CD4-positive, alpha-beta memory T cell (primary cell): ENCODE measurements around the gene AGAP1. TPM values are rescaled to one million over a fixed set of nuclear protein-coding genes. Genes with fewer than 3 reads are reported as not detected.
A peak's percentile ranks its signal among the peaks of the same experiment; 100 is the strongest.

Source experiments
- CTCF ChIA-PET: fragments of 350-600 bp; sonication (Branson Sonifier 250); formaldehyde crosslinking; loops from one replicate; lab custom pipeline; 2021; ENCODE audit warnings: inconsistent platforms; ENCODE audit not compliant: partially characterized antibody; lab: Charles Lee
- POLR2A ChIA-PET: fragments of 350-600 bp; sonication (Branson Sonifier 250); formaldehyde crosslinking; loops from one replicate; lab custom pipeline; 2021; ENCODE audit not compliant: partially characterized antibody; lab: Charles Lee
- DNase-seq, 5 donors: peaks; one replicate each; pipeline versions ENCODE4 v3.0.0 to v3.0.0-alpha.2; 2020 to 2022; ENCODE audit warnings: mixed read lengths in 1 of 5
- H3K27ac ChIP-seq: one replicate; pipeline ENCODE4 v1.7.0; 2013; ENCODE audit warnings: low read depth, low read length
- H3K27me3 ChIP-seq: 2 replicates; pipeline ENCODE4 v1.7.0; 2013; ENCODE audit warnings: mild to moderate bottlenecking, low read length, moderate library complexity; ENCODE audit not compliant: insufficient read depth
- H3K36me3 ChIP-seq: 2 replicates; pipeline ENCODE4 v1.7.0; 2013; ENCODE audit warnings: mild to moderate bottlenecking, low read length, moderate library complexity; ENCODE audit not compliant: insufficient read depth
- H3K4me1 ChIP-seq: 2 replicates; pipeline ENCODE4 v1.7.0; 2013; ENCODE audit warnings: mild to moderate bottlenecking, low read length, moderate library complexity; ENCODE audit not compliant: insufficient read depth
- H3K4me3 ChIP-seq, 2 donors: one replicate each; pipeline ENCODE4 v1.7.0; 2013; ENCODE audit warnings: low read length in 2 of 2, mild to moderate bottlenecking in 1 of 2
- H3K9me3 ChIP-seq, 2 donors: one replicate each; pipeline ENCODE4 v1.7.0; 2013; ENCODE audit warnings: low read length in 2 of 2, control low read depth in 1 of 2; ENCODE audit not compliant: control insufficient read depth in 1 of 2
- H3K27ac Mint-ChIP-seq, 7 donors: one replicate each; pipeline ENCODE4 v1.8.0; 2020 to 2021; ENCODE audit warnings: mixed read lengths in 7 of 7, mild to moderate bottlenecking in 6 of 7, inconsistent platforms in 3 of 7, moderate library complexity in 3 of 7
- H3K27me3 Mint-ChIP-seq, 2 donors: one replicate each; pipeline ENCODE4 v1.8.0; 2020 to 2021; ENCODE audit warnings: mixed read lengths in 2 of 2
- H3K36me3 Mint-ChIP-seq, 2 donors: one replicate each; pipeline ENCODE4 v1.8.0; 2020 to 2021; ENCODE audit warnings: mixed read lengths in 2 of 2, inconsistent platforms in 1 of 2, mild to moderate bottlenecking in 1 of 2
- H3K4me1 Mint-ChIP-seq, 4 donors: one replicate each; pipeline ENCODE4 v1.8.0; 2020 to 2021; ENCODE audit warnings: mixed read lengths in 4 of 4, mild to moderate bottlenecking in 1 of 4
- H3K4me3 Mint-ChIP-seq, 8 donors: one replicate each; pipeline ENCODE4 v1.8.0; 2020 to 2021; ENCODE audit warnings: mixed read lengths in 8 of 8, mild to moderate bottlenecking in 7 of 8, moderate library complexity in 6 of 8, inconsistent platforms in 3 of 8
- H3K9me3 Mint-ChIP-seq, 8 donors: one replicate each; pipeline ENCODE4 v1.8.0; 2020 to 2021; ENCODE audit warnings: mixed read lengths in 8 of 8, mild to moderate bottlenecking in 5 of 8, inconsistent platforms in 3 of 8, moderate library complexity in 1 of 8
- intact Hi-C: fragments of 100-400 bp; cut with micrococcal nuclease; formaldehyde crosslinking; loops from one replicate; pipeline ENCODE4 v1.15.1; 2023
- polyA plus RNA-seq, 2 donors: library from polyadenylated mRNA; unstranded; fragments of 300-500 nt; fragmentation: Illumina TruSeq; gene quantifications; one replicate each; pipeline ENCODE4 v1.2.3, GENCODE V29; 2021
- total RNA-seq, 2 experiments: library from RNA; stranded (reverse); gene quantifications; one replicate each; pipeline ENCODE4 v1.2.3, GENCODE V29; 2021

AGAP1 gene
- total and polyA plus RNA-seq, 4 experiments from 2014 or later = 0.24 to 2.9 (median 1.9) TPM

DNA sequence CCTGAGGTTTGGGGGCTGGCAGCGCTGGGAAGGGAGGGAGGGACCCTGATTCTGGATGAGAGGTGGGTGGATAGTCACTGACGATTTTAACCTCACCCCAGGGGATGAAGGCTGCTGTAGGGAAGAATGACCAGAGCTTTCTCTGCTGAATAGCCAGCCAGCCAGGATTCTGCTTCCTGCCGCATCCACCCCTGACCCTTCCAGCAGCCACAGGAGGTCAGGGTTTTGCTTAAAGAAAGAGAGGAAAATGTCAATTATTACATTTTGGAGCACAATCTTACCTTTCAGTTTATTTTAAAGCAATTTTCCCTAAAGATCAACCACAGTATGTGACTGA is 456.6 kb downstream of the AGAP1 start:
- H3K4me3 Mint-ChIP-seq = no peak overlapping the region
- peaks cover 26% of the 10 kb centered on the region for H3K4me1 ChIP-seq
- DNase-seq = no peak
- intact Hi-C loops = no loop called here
- H3K27me3 ChIP-seq = no peaks in the 10 kb centered on the region
- peaks cover 0 to 4% (median 0%) of the 10 kb centered on the region in 8 donors for H3K9me3 Mint-ChIP-seq
- H3K4me1 Mint-ChIP-seq = peaks cover 10 to 22% (median 14%) of the 10 kb centered on the region in 4 donors
- H3K9me3 ChIP-seq = no peaks in the 10 kb centered on the region
- no peak overlapping the region for H3K27ac Mint-ChIP-seq
- CTCF ChIA-PET = interaction anchor here (0.6 to 1.6 kb wide), 2 partner anchors 14 to 45 kb away, joined by 3 to 4 read pairs; no protein-coding TSS in a partner anchor
- POLR2A ChIA-PET = no interaction called here
- H3K27ac ChIP-seq = no peak overlapping the region
- H3K27me3 Mint-ChIP-seq = peaks cover 7 to 19% of the 10 kb centered on the region in 2 donors
- H3K4me3 ChIP-seq = no peak overlapping the region
- H3K36me3 Mint-ChIP-seq = no peaks in the 10 kb centered on the region
- H3K36me3 ChIP-seq = no peaks in the 10 kb centered on the region

DNA sequence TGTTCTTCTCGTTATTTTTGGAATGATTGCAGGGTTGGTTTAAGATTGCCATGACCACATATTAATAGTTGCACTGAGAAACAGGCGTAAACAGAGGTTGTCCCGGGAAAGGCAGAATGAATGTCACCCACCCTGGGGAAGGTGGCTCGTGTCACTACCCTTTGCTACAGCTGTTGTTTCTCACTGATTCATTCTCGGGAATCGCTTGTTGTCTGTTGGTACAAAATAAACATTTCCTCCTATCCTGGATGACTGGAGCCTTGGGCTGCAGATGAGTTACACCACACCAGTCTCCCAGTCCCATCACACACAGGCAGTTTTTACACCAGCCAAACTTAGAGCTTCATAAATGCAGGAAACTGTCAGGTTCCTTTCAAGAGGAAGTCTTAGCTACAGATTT is 457.6 kb downstream of the AGAP1 start:
- Histone ChIP-seq H3K9me3 (no peaks in the 10 kb centered on the region), H3K4me3 (no peak overlapping the region), H3K27me3 (no peaks in the 10 kb centered on the region), H3K27ac (no peak overlapping the region), H3K4me1 (peaks cover 26% of the 10 kb centered on the region), H3K36me3 (no peaks in the 10 kb centered on the region)
- peaks cover 7 to 19% of the 10 kb centered on the region in 2 donors for H3K27me3 Mint-ChIP-seq
- peaks cover 0 to 2% (median 0%) of the 10 kb centered on the region in 8 donors for H3K9me3 Mint-ChIP-seq
- peaks cover 10 to 22% (median 14%) of the 10 kb centered on the region in 4 donors for H3K4me1 Mint-ChIP-seq
- intact Hi-C loops = no loop called here
- POLR2A ChIA-PET = no interaction called here
- peak overlapping the region in 3 of 7 donors; percentile 36 to 58 (median 57) for H3K27ac Mint-ChIP-seq
- CTCF ChIA-PET = no interaction called here
- H3K36me3 Mint-ChIP-seq = no peaks in the 10 kb centered on the region
- peak overlapping the region in 3 of 8 donors; percentile 15 to 42 (median 40) for H3K4me3 Mint-ChIP-seq
- no peak for DNase-seq

DNA sequence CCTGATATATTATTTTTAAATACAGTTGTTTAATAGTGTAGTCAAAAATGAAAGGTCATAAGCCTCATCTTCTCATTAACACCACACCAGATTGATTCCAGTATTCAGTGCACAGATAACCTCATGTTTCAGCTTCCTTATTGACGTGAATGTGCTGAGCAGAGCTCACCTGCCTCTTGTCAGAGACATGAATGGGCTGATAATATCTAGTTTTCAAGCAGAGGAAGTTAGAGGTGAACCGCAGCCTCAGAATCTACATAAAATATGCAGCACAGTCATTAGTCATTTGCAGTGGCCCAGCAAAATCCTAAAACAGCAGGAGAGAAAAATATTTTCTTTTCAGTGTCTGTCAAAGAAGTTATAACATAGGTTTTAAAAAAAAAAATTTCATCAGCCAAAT is 458.1 kb downstream of the AGAP1 start:
- peak overlapping the region in 3 of 7 donors; percentile 5 to 57 (median 13) for H3K27ac Mint-ChIP-seq
- peak; percentile 39 to 72 (median 54) for DNase-seq
- Histone ChIP-seq H3K27me3 (no peaks in the 10 kb centered on the region), H3K9me3 (no peaks in the 10 kb centered on the region), H3K36me3 (no peaks in the 10 kb centered on the region), H3K4me1 (peaks cover 26% of the 10 kb centered on the region), H3K4me3 (no peak overlapping the region), H3K27ac (no peak overlapping the region)
- peak overlapping the region in 1 of 8 donors; percentile 7 for H3K4me3 Mint-ChIP-seq
- H3K36me3 Mint-ChIP-seq = no peaks in the 10 kb centered on the region
- H3K4me1 Mint-ChIP-seq = peaks cover 10 to 22% (median 14%) of the 10 kb centered on the region in 4 donors
- CTCF ChIA-PET = no interaction called here
- H3K27me3 Mint-ChIP-seq = peaks cover 10 to 19% of the 10 kb centered on the region in 2 donors
- intact Hi-C loops = no loop called here
- H3K9me3 Mint-ChIP-seq = peaks cover 0 to 1% (median 0%) of the 10 kb centered on the region in 8 donors
- POLR2A ChIA-PET = no interaction called here

DNA sequence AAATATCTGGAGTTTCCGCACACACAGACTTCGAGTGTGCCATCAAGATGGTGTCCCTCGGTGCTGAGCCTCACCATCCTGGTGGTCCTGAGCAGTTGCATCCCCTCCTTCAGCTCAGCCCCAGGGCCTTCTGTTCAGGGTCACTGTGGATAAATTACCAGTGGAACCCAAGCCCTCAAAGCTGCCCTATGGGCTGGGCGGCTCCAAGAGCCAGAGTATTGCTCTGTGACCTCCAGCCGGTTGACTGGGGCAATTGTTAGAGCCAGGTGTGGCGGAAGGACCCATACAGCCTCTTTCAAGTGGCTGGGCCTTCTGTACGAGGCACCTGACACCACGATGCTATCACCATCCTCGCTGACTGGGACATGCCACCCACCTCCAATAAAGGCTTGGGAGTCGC is 458.9 kb downstream of the AGAP1 start:
- no peak overlapping the region for H3K4me3 Mint-ChIP-seq
- POLR2A ChIA-PET = no interaction called here
- no peaks in the 10 kb centered on the region for H3K36me3 Mint-ChIP-seq
- CTCF ChIA-PET = no interaction called here
- no peak overlapping the region for H3K27ac Mint-ChIP-seq
- no peak overlapping the region for H3K27ac ChIP-seq
- intact Hi-C loops = no loop called here
- H3K9me3 Mint-ChIP-seq = peaks cover 0 to 1% (median 0%) of the 10 kb centered on the region in 8 donors
- H3K4me1 Mint-ChIP-seq = peaks cover 10 to 22% (median 14%) of the 10 kb centered on the region in 4 donors
- no peaks in the 10 kb centered on the region for H3K27me3 ChIP-seq
- no peak overlapping the region for H3K4me3 ChIP-seq
- peaks cover 26% of the 10 kb centered on the region for H3K4me1 ChIP-seq
- no peak for DNase-seq
- no peaks in the 10 kb centered on the region for H3K9me3 ChIP-seq
- no peaks in the 10 kb centered on the region for H3K36me3 ChIP-seq
- H3K27me3 Mint-ChIP-seq = peaks cover 7 to 19% of the 10 kb centered on the region in 2 donors

DNA sequence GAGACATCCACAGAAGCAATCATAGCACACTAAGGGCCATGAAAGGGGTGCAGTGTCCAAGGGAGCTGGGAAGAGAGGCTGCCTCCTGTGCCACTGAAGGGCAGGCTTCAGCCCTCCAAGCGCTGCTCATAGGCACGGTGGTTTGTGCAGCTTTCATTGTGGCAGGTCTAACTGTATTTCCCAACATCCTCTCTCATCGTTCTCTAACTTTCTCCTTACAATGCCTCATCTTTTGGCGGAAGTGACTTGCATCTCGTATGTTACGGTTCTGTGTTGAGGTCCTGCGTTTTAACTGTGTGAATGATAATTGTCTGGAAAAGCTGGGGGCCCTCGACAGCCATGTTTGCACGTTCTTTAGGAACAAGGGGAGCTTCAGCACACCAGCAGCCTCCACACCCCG is 460.4 kb downstream of the AGAP1 start:
- Histone ChIP-seq H3K4me3 (no peak overlapping the region), H3K9me3 (no peaks in the 10 kb centered on the region), H3K4me1 (peaks cover 26% of the 10 kb centered on the region), H3K36me3 (no peaks in the 10 kb centered on the region), H3K27ac (no peak overlapping the region), H3K27me3 (no peaks in the 10 kb centered on the region)
- no peak for DNase-seq
- Mint-ChIP-seq H3K27ac (no peak overlapping the region), H3K4me3 (no peak overlapping the region), H3K4me1 (peaks cover 10 to 22% (median 14%) of the 10 kb centered on the region in 4 donors), H3K27me3 (peaks cover 7 to 16% of the 10 kb centered on the region in 2 donors), H3K36me3 (no peaks in the 10 kb centered on the region), H3K9me3 (peaks cover 0 to 1% (median 0%) of the 10 kb centered on the region in 8 donors)
- ChIA-PET CTCF (no interaction called here), POLR2A (no interaction called here)
- intact Hi-C loops = no loop called here

DNA sequence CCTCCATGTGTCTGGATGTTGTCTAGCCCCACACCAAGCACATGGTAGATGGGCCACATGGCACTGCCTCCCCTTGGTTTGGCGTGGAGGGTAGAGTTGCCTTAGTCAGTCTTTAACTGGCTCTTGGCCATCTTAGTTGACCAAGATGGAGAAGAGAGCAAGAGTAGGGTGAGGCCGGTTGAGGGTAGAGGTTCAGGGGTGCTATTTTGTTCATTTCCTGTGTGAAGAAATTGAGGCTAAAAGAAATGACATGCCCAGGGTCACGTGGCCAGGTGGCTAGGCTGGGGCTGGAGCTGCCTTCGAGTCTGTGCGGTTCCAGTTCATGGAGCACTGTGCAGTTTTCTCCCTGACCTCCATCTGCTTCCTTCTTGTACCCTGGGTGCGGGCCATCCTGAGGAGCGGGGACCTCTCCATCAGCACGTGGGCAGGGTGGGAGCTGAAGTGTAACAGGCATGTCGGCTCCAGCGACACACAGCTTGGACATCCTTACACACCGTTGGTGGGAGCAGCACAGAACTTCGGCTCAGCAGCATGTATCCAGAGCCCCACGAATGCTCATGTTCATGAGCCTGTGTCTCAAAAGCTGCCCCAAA is 461.1 kb downstream of the AGAP1 start:
- peak overlapping the region in 1 of 7 donors; percentile 30 for H3K27ac Mint-ChIP-seq

DNA sequence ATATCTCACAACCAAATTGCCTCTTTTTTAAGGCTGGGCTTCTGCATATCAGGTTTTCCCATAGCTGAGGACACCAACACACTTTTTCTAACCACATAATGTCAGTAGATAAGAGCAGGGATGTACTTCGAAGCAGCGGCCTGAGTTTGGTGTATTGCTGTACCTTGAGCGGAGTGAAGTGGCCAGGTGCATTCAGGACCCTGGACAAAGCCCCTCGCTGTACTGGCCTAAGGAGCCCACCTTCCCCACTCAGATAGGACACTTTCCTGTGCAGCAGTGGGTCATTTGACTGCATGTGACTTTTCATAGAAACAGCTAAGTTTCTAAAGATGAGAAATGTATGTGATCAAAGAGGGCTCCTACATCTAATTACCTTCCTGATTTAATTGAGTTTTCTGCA is 461.8 kb downstream of the AGAP1 start:
- peaks cover 10 to 19% (median 12%) of the 10 kb centered on the region in 4 donors for H3K4me1 Mint-ChIP-seq
- CTCF ChIA-PET = no interaction called here
- H3K4me3 Mint-ChIP-seq = no peak overlapping the region
- H3K36me3 Mint-ChIP-seq = no peaks in the 10 kb centered on the region
- Histone ChIP-seq H3K27ac (no peak overlapping the region), H3K9me3 (no peaks in the 10 kb centered on the region), H3K4me1 (peaks cover 23% of the 10 kb centered on the region), H3K4me3 (no peak overlapping the region), H3K27me3 (no peaks in the 10 kb centered on the region), H3K36me3 (no peaks in the 10 kb centered on the region)
- no peak for DNase-seq
- POLR2A ChIA-PET = no interaction called here
- peaks cover 4 to 6% of the 10 kb centered on the region in 2 donors for H3K27me3 Mint-ChIP-seq
- H3K9me3 Mint-ChIP-seq = no peaks in the 10 kb centered on the region
- H3K27ac Mint-ChIP-seq = no peak overlapping the region
- intact Hi-C loops = no loop called here

More for the DNA sequence above, 461.1 kb downstream of the AGAP1 start:
- peaks cover 10 to 19% (median 13%) of the 10 kb centered on the region in 4 donors for H3K4me1 Mint-ChIP-seq
- H3K9me3 Mint-ChIP-seq = no peaks in the 10 kb centered on the region
- no peak overlapping the region for H3K4me3 ChIP-seq
- no peak overlapping the region for H3K4me3 Mint-ChIP-seq
- ChIA-PET CTCF (no interaction called here), POLR2A (no interaction called here)
- H3K27ac ChIP-seq = no peak overlapping the region
- H3K4me1 ChIP-seq = peaks cover 26% of the 10 kb centered on the region
- no peaks in the 10 kb centered on the region for H3K27me3 ChIP-seq
- H3K36me3 ChIP-seq = no peaks in the 10 kb centered on the region
- DNase-seq = no peak
- no peaks in the 10 kb centered on the region for H3K36me3 Mint-ChIP-seq
- H3K9me3 ChIP-seq = no peaks in the 10 kb centered on the region
- intact Hi-C loops = no loop called here
- H3K27me3 Mint-ChIP-seq = peaks cover 4 to 9% of the 10 kb centered on the region in 2 donors
